Nephron (organoid): ENCODE measurements around the gene CUL1.

ENCODE experiments used
- H3K27ac Mint-ChIP-seq, 3 experiments: 2 replicates each; pipeline ENCODE4 v1.8.0; 2020; ENCODE audit warnings: mixed read lengths in 3 of 3, mild to moderate bottlenecking in 2 of 3, moderate library complexity in 1 of 3
- H3K27me3 Mint-ChIP-seq: 2 replicates; pipeline ENCODE4 v1.8.0; 2021; ENCODE audit warnings: low read depth, mild to moderate bottlenecking, moderate library complexity, mixed read lengths
- H3K36me3 Mint-ChIP-seq: 2 replicates; pipeline ENCODE4 v1.8.0; 2020; ENCODE audit warnings: low read depth, mixed read lengths
- H3K4me1 Mint-ChIP-seq: 2 replicates; pipeline ENCODE4 v1.8.0; 2020; ENCODE audit warnings: mixed read lengths
- H3K4me3 Mint-ChIP-seq, 3 experiments: 2 replicates each; pipeline ENCODE4 v1.8.0; 2020; ENCODE audit warnings: mild to moderate bottlenecking in 3 of 3, mixed read lengths in 3 of 3, moderate library complexity in 2 of 3
- H3K9me3 Mint-ChIP-seq: 2 replicates; pipeline ENCODE4 v1.8.0; 2020; ENCODE audit warnings: mixed read lengths
- CTCF ChIP-seq, 3 experiments: fragments of 200-600 bp; sonication (generic); IDR thresholded peaks; one replicate each; pipeline ENCODE4 v1.5.0; 2021; ENCODE audit warnings: antibody characterized with exemption in 3 of 3; ENCODE audit not compliant: unreplicated experiment in 3 of 3

CUL1 gene

GRCh38 chr7:148825338-148825737, 126.6 kb downstream of the CUL1 start:
- Mint-ChIP-seq H3K9me3 (no peaks in the 10 kb centered on the region), H3K36me3 (peaks cover 39% of the 10 kb centered on the region), H3K4me1 (no peaks in the 10 kb centered on the region), H3K27me3 (no peaks in the 10 kb centered on the region), H3K4me3 (no peak overlapping the region), H3K27ac (no peak overlapping the region)
- no peak for TF ChIP-seq CTCF (IDR thresholded peaks at IDR 0.05; ENCODE audit: unreplicated experiment in 3 of 3)

- Mint-ChIP-seq H3K27ac (no peak overlapping the region), H3K4me3 (no peak overlapping the region), H3K9me3 (no peaks in the 10 kb centered on the region), H3K4me1 (no peaks in the 10 kb centered on the region), H3K27me3 (no peaks in the 10 kb centered on the region), H3K36me3 (peaks cover 37% of the 10 kb centered on the region)
- no peak for TF ChIP-seq CTCF (IDR thresholded peaks at IDR 0.05; ENCODE audit: unreplicated experiment in 3 of 3)
Measured at GRCh38 chr7:148828965-148829364, 130.3 kb downstream of the CUL1 start.

- no peak for TF ChIP-seq CTCF (IDR thresholded peaks at IDR 0.05; ENCODE audit: unreplicated experiment in 3 of 3)
- no peak overlapping the region for H3K4me3 Mint-ChIP-seq
- peaks cover 31% of the 10 kb centered on the region for H3K36me3 Mint-ChIP-seq
Measured at GRCh38 chr7:148830897-148831692, 132.4 kb downstream of the CUL1 start.

GRCh38 chr7:148831782-148832181, 133.1 kb downstream of the CUL1 start:
- H3K27ac Mint-ChIP-seq: no peak overlapping the region
- no peak for TF ChIP-seq CTCF (IDR thresholded peaks at IDR 0.05; ENCODE audit: unreplicated experiment in 3 of 3)
- H3K9me3 Mint-ChIP-seq: no peaks in the 10 kb centered on the region
- H3K4me3 Mint-ChIP-seq: no peak overlapping the region
- H3K36me3 Mint-ChIP-seq: peaks cover 33% of the 10 kb centered on the region
- H3K4me1 Mint-ChIP-seq: no peaks in the 10 kb centered on the region
- H3K27me3 Mint-ChIP-seq: no peaks in the 10 kb centered on the region

More at GRCh38 chr7:148830897-148831692, 132.4 kb downstream of the CUL1 start:
- Mint-ChIP-seq H3K27me3 (no peaks in the 10 kb centered on the region), H3K4me1 (no peaks in the 10 kb centered on the region), H3K27ac (no peak overlapping the region), H3K9me3 (no peaks in the 10 kb centered on the region)

GRCh38 chr7:148834605-148835004, 135.9 kb downstream of the CUL1 start:
- Mint-ChIP-seq H3K27ac (no peak overlapping the region), H3K36me3 (peaks cover 45% of the 10 kb centered on the region), H3K27me3 (no peaks in the 10 kb centered on the region), H3K9me3 (no peaks in the 10 kb centered on the region), H3K4me3 (no peak overlapping the region), H3K4me1 (no peaks in the 10 kb centered on the region)
- no peak for TF ChIP-seq CTCF (IDR thresholded peaks at IDR 0.05; ENCODE audit: unreplicated experiment in 3 of 3)

- peaks cover 45% of the 10 kb centered on the region for H3K36me3 Mint-ChIP-seq
- H3K4me3 Mint-ChIP-seq: no peak overlapping the region
- TF ChIP-seq CTCF (IDR thresholded peaks at IDR 0.05; ENCODE audit: unreplicated experiment in 3 of 3): no peak
- H3K27me3 Mint-ChIP-seq: no peaks in the 10 kb centered on the region
- no peaks in the 10 kb centered on the region for H3K4me1 Mint-ChIP-seq
- H3K27ac Mint-ChIP-seq: no peak overlapping the region
- no peaks in the 10 kb centered on the region for H3K9me3 Mint-ChIP-seq
Measured at GRCh38 chr7:148835854-148836253, 137.2 kb downstream of the CUL1 start.
